ENCODE results near the gene IQSEC2.

- TF ChIP-seq CTCF (conservative IDR thresholded peaks at IDR 0.05; ENCODE audit: low read depth, low read length) (no peak), EZH2phosphoT487 (IDR thresholded peaks at IDR 0.05; ENCODE audit: borderline replicate concordance, low read length) (no peak)
Observed at GRCh38 chrX:53247928-53248327, 33.5 kb downstream of the IQSEC2 start.
